C4-2B (cell line): ENCODE data around the gene SLC2A6.

ENCODE experiments used
- H3K27ac ChIP-seq: fragments of 450-650 bp; 2 replicates; pipeline ENCODE4 v1.5.1; 2017
- CTCF ChIP-seq: fragments of 450-650 bp; conservative IDR thresholded peaks from 2 replicates; pipeline ENCODE4 v1.5.1; 2017; ENCODE audit warnings: mild to moderate bottlenecking
- ZFX ChIP-seq: fragments of 450-650 bp; IDR thresholded peaks from 2 replicates; pipeline ENCODE4 v1.6.1; 2017

Gene SLC2A6

GRCh38 chr9:133508046-133508445 is 29.1 kb upstream of the SLC2A6 start:
- TF ChIP-seq CTCF (no peak), ZFX (no peak)
- H3K27ac ChIP-seq = no peak overlapping the region

GRCh38 chr9:133507246-133507965 is 28.5 kb upstream of the SLC2A6 start:
- TF ChIP-seq ZFX (no peak), CTCF (no peak)
- no peak overlapping the region for H3K27ac ChIP-seq

GRCh38 chr9:133506653-133507038 is 27.7 kb upstream of the SLC2A6 start:
- no peak for TF ChIP-seq CTCF
- no peak for TF ChIP-seq ZFX
- no peak overlapping the region for H3K27ac ChIP-seq

- no peak overlapping the region for H3K27ac ChIP-seq
- TF ChIP-seq ZFX = no peak
- no peak for TF ChIP-seq CTCF
Observed at GRCh38 chr9:133505901-133506652, 27.2 kb upstream of the SLC2A6 start.

GRCh38 chr9:133505186-133505830 is 26.4 kb upstream of the SLC2A6 start:
- TF ChIP-seq ZFX (no peak), CTCF (no peak)
- H3K27ac ChIP-seq = no peak overlapping the region

GRCh38 chr9:133502112-133502511 is 23.2 kb upstream of the SLC2A6 start:
- TF ChIP-seq CTCF (no peak), ZFX (no peak)
- no peak overlapping the region for H3K27ac ChIP-seq

GRCh38 chr9:133499892-133500270 is 21.0 kb upstream of the SLC2A6 start:
- TF ChIP-seq ZFX (no peak), CTCF (no peak)
- no peak overlapping the region for H3K27ac ChIP-seq
